ENCODE data around the gene GLIS1.

GRCh38 chr1:53629101-53629691 is 109.8 kb downstream of the GLIS1 start:
- TF ChIP-seq POLR2A (IDR thresholded peaks at IDR 0.05; ENCODE audit: control extremely low read depth in 1 of 2, low read depth in 2 of 2, low read length in 2 of 2) (no peak), RAD21 (IDR thresholded peaks at IDR 0.05 in 1 of 2, conservative IDR thresholded peaks at IDR 0.05 in 1 of 2; ENCODE audit: low read depth in 2 of 2, low read length in 2 of 2) (no peak), GTF2F1 (IDR thresholded peaks at IDR 0.05; ENCODE audit: borderline replicate concordance, low read depth, low read length) (no peak)

All from H1 (cell line).